ENCODE measurements around the gene POLR2A. TPM values are rescaled to one million over a fixed set of nuclear protein-coding genes. Genes with fewer than 3 reads are reported as not detected.

The POLR2A gene
- polyA plus RNA-seq, 1 donor from 2014 or later, result 9.1 TPM

GRCh38 chr17:7463372-7463846 lies 20.8 kb upstream of the POLR2A start:
- Histone ChIP-seq H3K9me2 (ENCODE audit: insufficient read depth, low read length) (no peaks in the 10 kb centered on the region), H3K9ac (ENCODE audit: low read length) (no peak overlapping the region), H3K4me2 (ENCODE audit: low read length) (no peak overlapping the region), H2AFZ (ENCODE audit: low read depth, low read length) (no peak overlapping the region), H3K9me3 (ENCODE audit: low read length) (no peaks in the 10 kb centered on the region), H3K27ac (ENCODE audit: low read length) (no peak overlapping the region), H3K79me2 (replicated peaks; ENCODE audit: insufficient read depth, low read length) (no peaks in the 10 kb centered on the region), H4K20me1 (ENCODE audit: insufficient read depth) (no peaks in the 10 kb centered on the region), H3K27me3 (ENCODE audit: insufficient read depth, low read depth, low read length) (no peaks in the 10 kb centered on the region), H3K4me3 (ENCODE audit: low read length) (no peak overlapping the region), H3K36me3 (ENCODE audit: insufficient read depth, low read length) (no peaks in the 10 kb centered on the region), H3F3A (ENCODE audit: insufficient read depth, low read length, poor library complexity, severe bottlenecking) (no peaks in the 10 kb centered on the region)
- TF ChIP-seq MXI1 (conservative IDR thresholded peaks at IDR 0.05; ENCODE audit: poor library complexity, severe bottlenecking), result no peak
- TF ChIP-seq SMC3 (conservative IDR thresholded peaks at IDR 0.05; ENCODE audit: poor library complexity), result no peak
- TF ChIP-seq RAD21 (conservative IDR thresholded peaks at IDR 0.05), result no peak
- no peak for TF ChIP-seq EP300 (conservative IDR thresholded peaks at IDR 0.05; ENCODE audit: poor library complexity, severe bottlenecking)
- TF ChIP-seq EZH2 (IDR thresholded peaks at IDR 0.05; ENCODE audit: borderline replicate concordance, insufficient read depth, low read length, poor library complexity, severe bottlenecking), result no peak
- TF ChIP-seq POLR2AphosphoS5 (IDR thresholded peaks at IDR 0.05), result no peak
- no peak for TF ChIP-seq TAF1 (IDR thresholded peaks at IDR 0.05; ENCODE audit: low read depth)
- TF ChIP-seq, protein P1, sequence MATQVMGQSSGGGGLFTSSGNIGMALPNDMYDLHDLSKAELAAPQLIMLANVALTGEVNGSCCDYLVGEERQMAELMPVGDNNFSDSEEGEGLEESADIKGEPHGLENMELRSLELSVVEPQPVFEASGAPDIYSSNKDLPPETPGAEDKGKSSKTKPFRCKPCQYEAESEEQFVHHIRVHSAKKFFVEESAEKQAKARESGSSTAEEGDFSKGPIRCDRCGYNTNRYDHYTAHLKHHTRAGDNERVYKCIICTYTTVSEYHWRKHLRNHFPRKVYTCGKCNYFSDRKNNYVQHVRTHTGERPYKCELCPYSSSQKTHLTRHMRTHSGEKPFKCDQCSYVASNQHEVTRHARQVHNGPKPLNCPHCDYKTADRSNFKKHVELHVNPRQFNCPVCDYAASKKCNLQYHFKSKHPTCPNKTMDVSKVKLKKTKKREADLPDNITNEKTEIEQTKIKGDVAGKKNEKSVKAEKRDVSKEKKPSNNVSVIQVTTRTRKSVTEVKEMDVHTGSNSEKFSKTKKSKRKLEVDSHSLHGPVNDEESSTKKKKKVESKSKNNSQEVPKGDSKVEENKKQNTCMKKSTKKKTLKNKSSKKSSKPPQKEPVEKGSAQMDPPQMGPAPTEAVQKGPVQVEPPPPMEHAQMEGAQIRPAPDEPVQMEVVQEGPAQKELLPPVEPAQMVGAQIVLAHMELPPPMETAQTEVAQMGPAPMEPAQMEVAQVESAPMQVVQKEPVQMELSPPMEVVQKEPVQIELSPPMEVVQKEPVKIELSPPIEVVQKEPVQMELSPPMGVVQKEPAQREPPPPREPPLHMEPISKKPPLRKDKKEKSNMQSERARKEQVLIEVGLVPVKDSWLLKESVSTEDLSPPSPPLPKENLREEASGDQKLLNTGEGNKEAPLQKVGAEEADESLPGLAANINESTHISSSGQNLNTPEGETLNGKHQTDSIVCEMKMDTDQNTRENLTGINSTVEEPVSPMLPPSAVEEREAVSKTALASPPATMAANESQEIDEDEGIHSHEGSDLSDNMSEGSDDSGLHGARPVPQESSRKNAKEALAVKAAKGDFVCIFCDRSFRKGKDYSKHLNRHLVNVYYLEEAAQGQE (IDR thresholded peaks at IDR 0.05; ENCODE audit: borderline replicate concordance), result no peak
- no peak for TF ChIP-seq CTCF (IDR thresholded peaks at IDR 0.05; ENCODE audit: poor library complexity, severe bottlenecking)

DNA sequence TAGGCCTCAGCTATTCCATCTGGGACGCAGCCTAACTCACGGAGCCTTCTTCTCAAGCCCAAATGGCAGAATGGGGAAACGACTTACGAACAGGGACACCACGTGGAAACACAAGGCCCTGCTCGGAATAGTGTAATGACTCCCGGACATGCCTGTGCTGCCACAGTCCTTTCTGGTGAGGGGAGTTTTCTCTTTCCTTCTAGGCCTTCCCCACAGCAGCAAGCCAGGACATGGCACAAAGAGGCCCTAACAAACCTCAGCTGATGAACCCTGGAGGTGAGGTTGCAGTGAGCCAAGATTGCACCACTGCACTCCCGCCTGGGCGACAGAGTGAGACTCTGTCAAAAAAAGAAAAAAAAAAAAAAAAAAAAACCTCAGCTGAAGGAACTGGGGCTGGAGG lies 20.1 kb upstream of the POLR2A start:
- no peaks in the 10 kb centered on the region for H3F3A ChIP-seq (ENCODE audit: insufficient read depth, low read length, poor library complexity, severe bottlenecking)
- no peak overlapping the region for H3K9ac ChIP-seq (ENCODE audit: low read length)
- no peaks in the 10 kb centered on the region for H3K36me3 ChIP-seq (ENCODE audit: insufficient read depth, low read length)
- no peak for TF ChIP-seq EP300 (conservative IDR thresholded peaks at IDR 0.05; ENCODE audit: poor library complexity, severe bottlenecking)
- no peak for TF ChIP-seq RAD21 (conservative IDR thresholded peaks at IDR 0.05)
- TF ChIP-seq CTCF (IDR thresholded peaks at IDR 0.05; ENCODE audit: poor library complexity, severe bottlenecking), result no peak
- TF ChIP-seq SMC3 (conservative IDR thresholded peaks at IDR 0.05; ENCODE audit: poor library complexity), result no peak
- TF ChIP-seq TAF1 (IDR thresholded peaks at IDR 0.05; ENCODE audit: low read depth), result no peak
- TF ChIP-seq POLR2AphosphoS5 (IDR thresholded peaks at IDR 0.05), result no peak
- no peak for TF ChIP-seq EZH2 (IDR thresholded peaks at IDR 0.05; ENCODE audit: borderline replicate concordance, insufficient read depth, low read length, poor library complexity, severe bottlenecking)
- TF ChIP-seq MXI1 (conservative IDR thresholded peaks at IDR 0.05; ENCODE audit: poor library complexity, severe bottlenecking), result no peak
- TF ChIP-seq, protein P1 (IDR thresholded peaks at IDR 0.05; ENCODE audit: borderline replicate concordance), result no peak
- no peaks in the 10 kb centered on the region for H3K27me3 ChIP-seq (ENCODE audit: insufficient read depth, low read depth, low read length)
- H3K79me2 ChIP-seq (replicated peaks; ENCODE audit: insufficient read depth, low read length), result no peaks in the 10 kb centered on the region
- no peak overlapping the region for H3K27ac ChIP-seq (ENCODE audit: low read length)
- no peak overlapping the region for H2AFZ ChIP-seq (ENCODE audit: low read depth, low read length)
- no peak overlapping the region for H3K4me2 ChIP-seq (ENCODE audit: low read length)
- no peaks in the 10 kb centered on the region for H3K9me2 ChIP-seq (ENCODE audit: insufficient read depth, low read length)
- H3K9me3 ChIP-seq (ENCODE audit: low read length), result no peaks in the 10 kb centered on the region
- no peaks in the 10 kb centered on the region for H4K20me1 ChIP-seq (ENCODE audit: insufficient read depth)
- H3K4me3 ChIP-seq (ENCODE audit: low read length), result no peak overlapping the region

Measured in neural cell (in vitro differentiated cells).